GM12874 (cell line): Measurements from ENCODE around the gene ACTN2.

Source experiments
- CTCF ChIP-seq: IDR thresholded peaks from 2 replicates; pipeline ENCODE4 v1.5.1; 2011; ENCODE audit warnings: low read depth, mild to moderate bottlenecking, control low read depth, low read length, moderate library complexity; ENCODE audit not compliant: insufficient read depth

ACTN2 gene

DNA sequence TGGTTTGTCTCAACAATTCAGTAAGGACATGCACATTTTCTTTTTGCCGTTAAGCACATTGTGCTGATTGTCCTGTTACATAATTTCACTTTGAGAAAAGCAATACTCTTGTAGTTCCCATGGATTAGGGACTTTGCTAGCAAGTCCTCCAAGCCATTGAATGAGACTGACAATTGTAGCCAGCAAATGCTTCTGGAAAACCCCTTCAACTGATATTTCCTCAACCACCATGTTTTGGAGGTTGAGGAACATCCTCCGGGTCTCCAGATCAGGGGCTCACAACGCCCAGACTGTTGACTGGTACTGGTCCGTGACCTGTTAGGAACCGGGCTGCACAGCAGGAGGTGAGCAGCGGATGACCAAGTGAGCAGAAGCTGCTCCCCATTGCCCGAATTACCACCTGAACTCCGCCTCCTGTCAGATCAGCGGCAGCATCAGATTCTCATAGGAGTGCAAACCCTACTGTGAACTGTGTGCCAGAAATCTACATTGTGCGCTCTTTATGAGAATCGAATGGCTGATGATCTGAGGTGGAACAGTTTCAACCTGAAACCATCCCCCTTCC, 24.1 kb downstream of the ACTN2 start:
- no peak for TF ChIP-seq CTCF

GRCh38 chr1:236716160-236716559, 29.9 kb downstream of the ACTN2 start:
- TF ChIP-seq CTCF, result no peak

- no peak for TF ChIP-seq CTCF
Measured at GRCh38 chr1:236717811-236718210, 31.5 kb downstream of the ACTN2 start.

DNA sequence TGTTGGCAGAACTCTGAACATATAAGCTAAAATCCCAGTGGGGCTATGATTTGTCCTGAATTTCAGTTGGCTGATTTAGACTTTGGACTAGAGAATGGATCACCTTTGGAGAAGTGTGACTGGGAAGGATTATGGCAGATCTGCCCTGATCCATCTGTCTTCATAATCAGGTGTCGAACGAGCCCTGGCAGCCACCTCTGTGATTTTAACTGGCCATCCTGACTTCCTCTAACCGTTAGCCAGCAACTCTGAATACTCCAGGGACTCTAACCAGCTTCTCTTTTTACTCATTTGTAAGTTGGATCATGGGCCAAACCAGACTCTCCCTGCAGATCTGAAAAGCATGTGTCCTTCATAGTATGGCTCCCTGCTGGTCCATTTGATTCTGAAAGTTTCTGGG, 32.0 kb downstream of the ACTN2 start:
- no peak for TF ChIP-seq CTCF

DNA sequence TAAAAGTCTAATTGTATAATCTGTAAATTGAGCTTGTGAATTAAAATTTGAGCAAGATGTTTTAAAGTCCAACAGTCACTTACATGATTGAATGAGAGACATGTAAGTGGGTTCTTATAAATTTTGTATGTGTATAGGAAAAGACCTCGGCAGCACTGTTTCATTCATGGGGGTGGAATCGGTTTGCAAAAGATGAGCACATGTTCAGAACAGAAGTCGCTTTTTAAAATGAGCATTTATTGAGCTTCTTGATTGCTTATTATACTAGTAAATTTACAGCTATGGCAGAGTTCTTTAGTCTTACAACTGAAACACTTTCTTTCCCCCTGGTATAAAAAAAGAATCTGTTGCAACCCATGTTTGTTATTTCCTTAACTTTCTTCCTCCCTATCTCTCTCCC, 33.9 kb downstream of the ACTN2 start:
- no peak for TF ChIP-seq CTCF

GRCh38 chr1:236720611-236721010, 34.3 kb downstream of the ACTN2 start:
- no peak for TF ChIP-seq CTCF

- no peak for TF ChIP-seq CTCF
Measured at GRCh38 chr1:236724049-236724448, 37.8 kb downstream of the ACTN2 start.
